Lower leg skin (tissue), 4 donors: ENCODE results near the gene IMMP2L. TPM values are rescaled to one million over a fixed set of nuclear protein-coding genes. Genes with fewer than 3 reads are reported as not detected.

Experiments used
- DNase-seq, 2 donors: peaks; one replicate each; pipeline ENCODE4 v3.0.0-alpha.2; 2019; ENCODE audit warnings: low spot score in 2 of 2
- H3K4me3 ChIP-seq: fragments of 200-600 bp; sonication (generic); 2 replicates; pipeline ENCODE4 v1.5.1; 2017; ENCODE audit warnings: mild to moderate bottlenecking, low read depth; ENCODE audit not compliant: poor library complexity, severe bottlenecking
- CTCF ChIP-seq, 3 donors: fragments of 450-650 bp; IDR thresholded peaks; one replicate each; pipeline ENCODE4 v1.5.1; 2016; ENCODE audit warnings: antibody characterized with exemption in 3 of 3, mild to moderate bottlenecking in 3 of 3, moderate library complexity in 2 of 3
- POLR2A ChIP-seq, 2 donors: fragments of 450-650 bp; IDR thresholded peaks; one replicate each; pipeline ENCODE4 v1.6.1; 2016 to 2017; ENCODE audit warnings: antibody characterized with exemption in 2 of 2, mild to moderate bottlenecking in 1 of 2, moderate library complexity in 1 of 2
- WGBS, 2 donors: methylation state at CpG; one replicate each; pipeline ENCODE4 v1.1.5; 2018; 5-methylcytosine and 5-hydroxymethylcytosine counted together
- intact Hi-C: fragments of 100-400 bp; cut with DNase I; formaldehyde crosslinking; loops from one replicate; pipeline ENCODE4 v1.15.0; 2023; ENCODE audit warnings: low total_unique reads
- total RNA-seq, 4 donors: library from RNA; depleted of rRNA; stranded (reverse); fragments of >200 nt; gene quantifications; one replicate each; pipeline ENCODE4 v1.1.0, GENCODE V29; 2016

IMMP2L gene
- total RNA-seq, 4 donors from 2014 or later, result 13.6 to 16.8 (median 16.4) TPM

GRCh38 chr7:111492234-111492633, 70.1 kb downstream of the IMMP2L start:
- WGBS, 2 donors, result 89% methylated on average over 2 of the region's 2 CpGs
- intact Hi-C loops, result no loop called here
- no peak overlapping the region for H3K4me3 ChIP-seq
- TF ChIP-seq CTCF (IDR thresholded peaks at IDR 0.05) (no peak), POLR2A (IDR thresholded peaks at IDR 0.05) (no peak)
- DNase-seq, result no peak

DNA sequence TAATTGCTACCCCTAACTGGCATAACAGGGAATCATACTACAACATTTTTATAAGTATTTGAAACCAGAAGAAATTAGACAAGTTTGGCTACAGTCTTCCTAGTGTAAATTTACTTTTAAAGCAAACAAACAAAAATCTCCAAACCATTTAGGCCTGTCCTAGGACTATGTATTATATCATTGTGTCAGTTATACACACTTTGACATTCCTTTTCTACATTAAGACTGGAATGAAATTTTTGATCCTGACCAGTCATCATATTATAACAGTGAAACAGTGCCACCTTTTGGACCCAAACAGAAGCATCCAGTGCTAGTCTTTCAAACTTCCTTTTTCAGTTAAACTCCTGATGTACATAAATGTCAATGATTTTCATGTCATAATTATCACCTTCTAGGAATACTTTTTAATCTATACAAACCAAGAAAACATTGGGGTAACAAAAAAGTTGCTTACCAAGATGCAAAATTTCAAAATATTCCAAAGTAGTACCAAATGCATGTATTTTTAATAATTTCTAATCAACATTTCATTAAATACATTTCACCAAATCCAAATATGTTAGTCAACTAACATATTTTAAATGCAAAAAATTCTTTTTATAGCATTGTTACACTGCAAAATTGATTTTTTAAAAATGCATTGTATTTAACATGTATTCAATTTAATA, 75.7 kb downstream of the IMMP2L start:
- intact Hi-C loops, result no loop called here
- no peak for TF ChIP-seq CTCF (IDR thresholded peaks at IDR 0.05)
- TF ChIP-seq POLR2A (IDR thresholded peaks at IDR 0.05), result no peak
- no peak for DNase-seq
- no peak overlapping the region for H3K4me3 ChIP-seq

DNA sequence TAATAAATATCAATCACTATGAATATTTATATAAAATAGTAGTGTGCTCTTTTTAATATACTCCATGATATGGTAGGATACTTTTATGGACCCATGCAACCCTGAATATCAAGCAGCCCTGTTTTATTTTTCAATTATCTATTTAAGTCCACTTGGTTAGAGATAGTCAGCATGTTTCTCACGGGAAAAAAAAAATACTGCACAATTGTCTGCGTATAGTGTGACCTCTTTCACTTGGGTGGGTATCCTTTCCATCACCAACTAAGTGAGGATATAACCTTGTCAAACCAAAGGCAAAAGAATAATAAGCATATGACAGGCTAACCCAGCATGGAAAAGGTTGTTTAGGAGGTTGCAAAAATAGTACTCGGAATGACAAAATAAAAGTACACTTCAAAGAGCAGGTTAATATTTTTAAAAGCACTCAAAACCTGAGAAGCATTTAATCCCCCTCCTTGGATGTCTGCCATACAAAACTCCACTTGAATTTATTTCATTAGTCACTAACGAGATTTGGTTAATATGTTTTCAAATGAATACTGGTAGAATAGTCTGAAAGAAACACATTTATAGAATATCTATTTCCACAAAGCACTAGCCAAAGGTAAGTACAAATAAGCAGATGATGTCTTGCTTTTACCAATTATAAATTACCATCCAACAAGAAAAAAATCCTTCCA, 76.5 kb downstream of the IMMP2L start:
- TF ChIP-seq CTCF (IDR thresholded peaks at IDR 0.05) (no peak), POLR2A (IDR thresholded peaks at IDR 0.05) (no peak)
- no peak overlapping the region for H3K4me3 ChIP-seq
- intact Hi-C loops, result no loop called here
- WGBS, 2 donors, result 89 to 90% methylated on average over 4 of the region's 4 CpGs
- no peak for DNase-seq

DNA sequence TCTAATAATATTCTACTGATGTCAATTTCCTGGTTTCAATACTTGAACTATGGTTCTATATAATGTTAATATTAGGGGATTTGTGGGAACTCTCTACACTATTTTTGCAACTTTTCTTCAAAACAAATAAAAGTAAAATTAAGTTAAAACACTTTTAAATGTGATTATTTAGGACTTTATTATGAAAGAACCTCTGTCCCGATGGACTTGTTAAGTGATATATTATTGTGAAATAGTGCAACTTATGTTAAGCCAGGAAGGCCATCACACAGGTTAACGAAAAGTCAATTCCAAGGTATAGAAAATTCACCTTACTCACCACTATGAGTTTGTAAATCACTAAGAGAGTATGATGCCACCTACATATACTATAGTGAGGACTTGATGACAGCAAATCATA, 79.2 kb downstream of the IMMP2L start:
- no peak for TF ChIP-seq CTCF (IDR thresholded peaks at IDR 0.05)
- no peak for TF ChIP-seq POLR2A (IDR thresholded peaks at IDR 0.05)
- 94 to 98% methylated on average over 2 of the region's 2 CpGs for WGBS, 2 donors
- intact Hi-C loops, result no loop called here
- no peak overlapping the region for H3K4me3 ChIP-seq
- no peak for DNase-seq

DNA sequence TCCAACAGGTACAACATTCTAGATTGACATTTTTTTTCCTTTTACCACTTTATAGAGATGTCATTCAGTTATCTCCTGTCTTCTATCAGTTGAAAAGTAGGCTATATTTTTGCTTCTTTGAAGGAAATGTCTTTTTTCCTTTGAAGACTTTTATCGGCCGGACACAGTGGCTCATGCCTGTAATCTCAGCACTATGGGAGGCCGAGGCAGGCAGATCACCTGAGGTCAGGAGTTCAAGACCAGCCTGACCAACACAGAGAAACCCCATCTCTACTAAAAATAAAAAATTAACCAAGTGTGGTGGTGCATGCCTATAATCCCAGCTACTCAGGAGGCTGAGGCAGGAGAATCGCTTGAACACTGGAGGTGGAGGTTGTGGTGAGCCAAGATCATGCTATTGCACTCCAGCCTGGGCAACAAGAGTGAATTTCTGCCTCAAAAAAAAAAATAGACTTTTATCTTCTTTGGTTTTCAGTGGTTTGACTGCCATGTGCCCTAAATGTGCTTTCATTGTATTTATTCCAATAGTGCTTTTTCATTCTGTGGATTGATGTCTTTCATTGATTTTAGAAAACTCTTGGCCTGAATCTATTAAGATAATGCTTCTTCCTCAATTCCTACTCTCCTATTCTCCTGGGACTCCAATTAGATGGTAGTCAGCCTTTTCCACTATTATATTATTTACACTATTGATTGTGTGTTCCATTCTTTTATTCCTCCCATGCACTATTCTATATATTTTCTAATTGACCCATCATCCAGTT, 84.6 kb downstream of the IMMP2L start:
- TF ChIP-seq POLR2A (IDR thresholded peaks at IDR 0.05), result no peak
- no peak for TF ChIP-seq CTCF (IDR thresholded peaks at IDR 0.05)
- DNase-seq, result no peak
- H3K4me3 ChIP-seq, result no peak overlapping the region
- intact Hi-C loops, result no loop called here
- WGBS, 2 donors, result 98 to 100% methylated on average over 4 of the region's 4 CpGs
